SK-N-SH treated with all-trans-retinoic acid at 6 μM for 48 hours (cell line): ENCODE measurements around the gene TSGA10IP.

Source experiments
- ATAC-seq: fragments of 200-7000 bp; cut with Tn5 transposase; 3 replicates; pipeline ENCODE4 v1.9.1; 2020; ENCODE audit warnings: mild to moderate bottlenecking, moderate library complexity
- ARNTL ChIP-seq: fragments of 450-650 bp; formaldehyde crosslinking; IDR thresholded peaks from 2 replicates; pipeline ENCODE4 v1.5.0; 2020; ENCODE audit warnings: low read depth, mild to moderate bottlenecking, moderate library complexity, borderline replicate concordance
- BACH2 ChIP-seq: fragments of 250-450 bp; sonication (Bioruptor Pico); IDR thresholded peaks from 2 replicates; pipeline ENCODE4 v1.9.0; 2021; ENCODE audit warnings: mild to moderate bottlenecking, borderline replicate concordance
- CSDC2 ChIP-seq: fragments of 250-450 bp; sonication (Bioruptor Pico); IDR thresholded peaks from 2 replicates; pipeline ENCODE4 v1.5.0; 2020; ENCODE audit warnings: mild to moderate bottlenecking, moderate library complexity
- ESRRG ChIP-seq: fragments of 250-450 bp; sonication (Bioruptor Pico); IDR thresholded peaks from 2 replicates; pipeline ENCODE4 v1.6.1; 2021; ENCODE audit warnings: mild to moderate bottlenecking
- GLIS3 ChIP-seq: fragments of 250-450 bp; sonication (Bioruptor Pico); IDR thresholded peaks from 2 replicates; pipeline ENCODE4 v1.5.0; 2020; ENCODE audit warnings: mild to moderate bottlenecking, moderate library complexity
- ISL1 ChIP-seq: fragments of 250-450 bp; sonication (Bioruptor Pico); IDR thresholded peaks from 2 replicates; pipeline ENCODE4 v2.1.2; 2022; ENCODE audit warnings: mild to moderate bottlenecking, moderate library complexity
- OSR1 ChIP-seq: fragments of 250-450 bp; sonication (Bioruptor Pico); IDR thresholded peaks from 2 replicates; pipeline ENCODE4 v1.8.0; 2022; ENCODE audit warnings: moderate library complexity, mild to moderate bottlenecking, inconsistent platforms
- PPARA ChIP-seq: fragments of 250-450 bp; sonication (Bioruptor Pico); IDR thresholded peaks from 2 replicates; pipeline ENCODE4 v1.5.0; 2020; ENCODE audit warnings: mild to moderate bottlenecking, borderline replicate concordance
- RARB ChIP-seq: fragments of 250-450 bp; sonication (Bioruptor Pico); IDR thresholded peaks from 2 replicates; pipeline ENCODE4 v1.8.0; 2021; ENCODE audit warnings: mild to moderate bottlenecking, moderate library complexity
- SNAI2 ChIP-seq: fragments of 250-450 bp; sonication (Bioruptor Pico); IDR thresholded peaks from 2 replicates; pipeline ENCODE4 v1.5.0; 2020; ENCODE audit warnings: mild to moderate bottlenecking, moderate library complexity
- TCF4 ChIP-seq: fragments of 250-450 bp; sonication (Bioruptor Pico); IDR thresholded peaks from 2 replicates; pipeline ENCODE4 v1.8.0; 2021; ENCODE audit warnings: mild to moderate bottlenecking, moderate library complexity, borderline replicate concordance
- TOX ChIP-seq: fragments of 250-450 bp; sonication (Bioruptor Pico); IDR thresholded peaks from 2 replicates; pipeline ENCODE4 v1.8.0; 2021; ENCODE audit warnings: mild to moderate bottlenecking, moderate library complexity, borderline replicate concordance
- ZC3H10 ChIP-seq: fragments of 250-450 bp; sonication (Bioruptor Pico); IDR thresholded peaks from 2 replicates; pipeline ENCODE4 v1.5.1; 2021; ENCODE audit warnings: mild to moderate bottlenecking, moderate library complexity
- ZFP3 ChIP-seq: fragments of 250-450 bp; sonication (Bioruptor Pico); IDR thresholded peaks from 2 replicates; pipeline ENCODE4 v1.5.0; 2020; ENCODE audit warnings: mild to moderate bottlenecking, moderate library complexity
- ZFP30 ChIP-seq: fragments of 450-650 bp; formaldehyde crosslinking; IDR thresholded peaks from 2 replicates; pipeline ENCODE4 v1.5.0; 2022; ENCODE audit warnings: mild to moderate bottlenecking, moderate library complexity
- ZNF565 ChIP-seq: fragments of 450-650 bp; formaldehyde crosslinking; conservative IDR thresholded peaks from 2 replicates; pipeline ENCODE4 v1.5.0; 2020; ENCODE audit warnings: low read depth, mild to moderate bottlenecking, moderate library complexity
- ZNF70 ChIP-seq: fragments of 450-650 bp; formaldehyde crosslinking; IDR thresholded peaks from 2 replicates; pipeline ENCODE4 v1.5.0; 2020; ENCODE audit warnings: mild to moderate bottlenecking, moderate library complexity
- ZNF8 ChIP-seq: fragments of 450-650 bp; formaldehyde crosslinking; IDR thresholded peaks from 2 replicates; pipeline ENCODE4 v1.5.0; 2020; ENCODE audit warnings: mild to moderate bottlenecking, moderate library complexity
- TF ChIP-seq, protein P1 (sequence below): fragments of 250-450 bp; sonication (Bioruptor Pico); IDR thresholded peaks from 2 replicates; pipeline ENCODE4 v1.5.1; 2021; ENCODE audit warnings: mild to moderate bottlenecking, moderate library complexity
- TF ChIP-seq, protein P2 (sequence below): fragments of 250-450 bp; sonication (Bioruptor Pico); IDR thresholded peaks from 2 replicates; pipeline ENCODE4 v1.5.0; 2020; ENCODE audit warnings: mild to moderate bottlenecking, moderate library complexity
- TF ChIP-seq, protein P3 (sequence below): fragments of 250-450 bp; sonication (Bioruptor Pico); IDR thresholded peaks from 2 replicates; pipeline ENCODE4 v1.8.0; 2021; ENCODE audit warnings: low read depth, mild to moderate bottlenecking, moderate library complexity, borderline replicate concordance

The TSGA10IP gene

DNA sequence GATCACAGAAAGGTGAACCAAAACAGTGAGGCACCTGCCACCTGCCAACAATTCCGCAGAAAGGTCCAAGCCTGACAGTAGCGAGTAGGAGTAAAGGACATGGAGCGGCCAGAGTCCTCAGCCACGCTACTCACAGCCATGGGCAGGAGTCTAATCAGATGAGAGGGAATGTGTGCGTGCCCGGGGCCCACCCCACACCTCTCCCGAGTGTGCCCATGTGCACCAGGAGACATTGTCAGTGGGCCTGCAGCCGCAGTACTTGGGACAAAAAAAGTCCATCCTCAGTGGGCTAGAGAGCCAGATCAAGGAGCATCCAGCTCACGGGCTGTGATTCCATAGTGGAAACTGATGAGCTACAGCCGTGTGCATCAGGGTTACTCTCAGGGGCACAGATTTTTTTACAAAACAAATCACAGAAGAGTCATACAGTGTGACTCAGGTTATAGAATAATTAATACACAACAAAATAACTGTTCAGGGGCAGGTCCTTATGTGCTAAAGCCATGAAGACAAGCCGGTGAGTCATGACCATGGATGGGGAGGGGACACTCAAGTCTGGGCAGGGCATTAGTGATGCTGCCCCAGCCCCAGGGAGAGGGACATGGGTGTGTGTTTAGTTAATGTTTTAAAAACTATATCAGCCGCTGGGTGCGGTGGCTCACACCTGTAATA lies 28.3 kb downstream of the TSGA10IP start:
- TF ChIP-seq RARB (CRISPR knock-in tag): no peak
- no peak for TF ChIP-seq ZC3H10 (CRISPR knock-in tag)
- TF ChIP-seq, protein P1, sequence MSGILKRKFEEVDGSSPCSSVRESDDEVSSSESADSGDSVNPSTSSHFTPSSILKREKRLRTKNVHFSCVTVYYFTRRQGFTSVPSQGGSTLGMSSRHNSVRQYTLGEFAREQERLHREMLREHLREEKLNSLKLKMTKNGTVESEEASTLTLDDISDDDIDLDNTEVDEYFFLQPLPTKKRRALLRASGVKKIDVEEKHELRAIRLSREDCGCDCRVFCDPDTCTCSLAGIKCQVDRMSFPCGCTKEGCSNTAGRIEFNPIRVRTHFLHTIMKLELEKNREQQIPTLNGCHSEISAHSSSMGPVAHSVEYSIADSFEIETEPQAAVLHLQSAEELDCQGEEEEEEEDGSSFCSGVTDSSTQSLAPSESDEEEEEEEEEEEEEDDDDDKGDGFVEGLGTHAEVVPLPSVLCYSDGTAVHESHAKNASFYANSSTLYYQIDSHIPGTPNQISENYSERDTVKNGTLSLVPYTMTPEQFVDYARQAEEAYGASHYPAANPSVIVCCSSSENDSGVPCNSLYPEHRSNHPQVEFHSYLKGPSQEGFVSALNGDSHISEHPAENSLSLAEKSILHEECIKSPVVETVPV (CRISPR knock-in tag): no peak
- TF ChIP-seq BACH2 (CRISPR knock-in tag): no peak
- no peak for TF ChIP-seq TCF4 (CRISPR knock-in tag)
- no peak for TF ChIP-seq ZNF565 (CRISPR knock-in tag)
- TF ChIP-seq ESRRG (CRISPR knock-in tag): no peak
- TF ChIP-seq, all 23 proteins: peak for 0

DNA sequence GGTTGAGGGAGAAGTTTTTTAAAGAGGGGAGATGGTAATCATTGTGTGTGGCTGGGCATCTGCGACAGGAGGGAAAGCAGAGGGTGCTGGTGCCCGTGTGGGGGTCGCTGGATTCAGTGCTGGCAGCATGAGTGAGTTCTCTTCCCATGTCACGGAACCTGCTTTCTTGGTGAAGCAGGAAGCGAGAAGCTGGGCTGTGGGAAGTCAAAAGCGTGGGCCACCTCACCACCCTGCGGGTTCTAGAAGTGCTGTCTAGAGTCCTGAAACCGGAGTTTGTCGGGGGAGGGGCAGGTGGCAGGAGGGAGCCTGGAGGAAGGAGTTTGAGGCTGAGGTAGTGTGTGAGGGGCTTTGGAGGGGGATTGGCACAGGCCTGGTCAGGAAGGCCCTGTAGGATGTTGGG lies 30.5 kb downstream of the TSGA10IP start:
- TF ChIP-seq OSR1 (CRISPR knock-in tag): no peak
- TF ChIP-seq GLIS3 (CRISPR knock-in tag): no peak
- TF ChIP-seq ISL1 (CRISPR knock-in tag): no peak
- TF ChIP-seq, protein P1 (CRISPR knock-in tag): no peak
- TF ChIP-seq, protein P2, sequence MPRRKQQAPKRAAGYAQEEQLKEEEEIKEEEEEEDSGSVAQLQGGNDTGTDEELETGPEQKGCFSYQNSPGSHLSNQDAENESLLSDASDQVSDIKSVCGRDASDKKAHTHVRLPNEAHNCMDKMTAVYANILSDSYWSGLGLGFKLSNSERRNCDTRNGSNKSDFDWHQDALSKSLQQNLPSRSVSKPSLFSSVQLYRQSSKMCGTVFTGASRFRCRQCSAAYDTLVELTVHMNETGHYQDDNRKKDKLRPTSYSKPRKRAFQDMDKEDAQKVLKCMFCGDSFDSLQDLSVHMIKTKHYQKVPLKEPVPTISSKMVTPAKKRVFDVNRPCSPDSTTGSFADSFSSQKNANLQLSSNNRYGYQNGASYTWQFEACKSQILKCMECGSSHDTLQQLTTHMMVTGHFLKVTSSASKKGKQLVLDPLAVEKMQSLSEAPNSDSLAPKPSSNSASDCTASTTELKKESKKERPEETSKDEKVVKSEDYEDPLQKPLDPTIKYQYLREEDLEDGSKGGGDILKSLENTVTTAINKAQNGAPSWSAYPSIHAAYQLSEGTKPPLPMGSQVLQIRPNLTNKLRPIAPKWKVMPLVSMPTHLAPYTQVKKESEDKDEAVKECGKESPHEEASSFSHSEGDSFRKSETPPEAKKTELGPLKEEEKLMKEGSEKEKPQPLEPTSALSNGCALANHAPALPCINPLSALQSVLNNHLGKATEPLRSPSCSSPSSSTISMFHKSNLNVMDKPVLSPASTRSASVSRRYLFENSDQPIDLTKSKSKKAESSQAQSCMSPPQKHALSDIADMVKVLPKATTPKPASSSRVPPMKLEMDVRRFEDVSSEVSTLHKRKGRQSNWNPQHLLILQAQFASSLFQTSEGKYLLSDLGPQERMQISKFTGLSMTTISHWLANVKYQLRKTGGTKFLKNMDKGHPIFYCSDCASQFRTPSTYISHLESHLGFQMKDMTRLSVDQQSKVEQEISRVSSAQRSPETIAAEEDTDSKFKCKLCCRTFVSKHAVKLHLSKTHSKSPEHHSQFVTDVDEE (CRISPR knock-in tag): no peak
- TF ChIP-seq ZNF70: no peak
- TF ChIP-seq TOX (CRISPR knock-in tag): no peak
- no peak for TF ChIP-seq ZNF8
- TF ChIP-seq, protein P3, sequence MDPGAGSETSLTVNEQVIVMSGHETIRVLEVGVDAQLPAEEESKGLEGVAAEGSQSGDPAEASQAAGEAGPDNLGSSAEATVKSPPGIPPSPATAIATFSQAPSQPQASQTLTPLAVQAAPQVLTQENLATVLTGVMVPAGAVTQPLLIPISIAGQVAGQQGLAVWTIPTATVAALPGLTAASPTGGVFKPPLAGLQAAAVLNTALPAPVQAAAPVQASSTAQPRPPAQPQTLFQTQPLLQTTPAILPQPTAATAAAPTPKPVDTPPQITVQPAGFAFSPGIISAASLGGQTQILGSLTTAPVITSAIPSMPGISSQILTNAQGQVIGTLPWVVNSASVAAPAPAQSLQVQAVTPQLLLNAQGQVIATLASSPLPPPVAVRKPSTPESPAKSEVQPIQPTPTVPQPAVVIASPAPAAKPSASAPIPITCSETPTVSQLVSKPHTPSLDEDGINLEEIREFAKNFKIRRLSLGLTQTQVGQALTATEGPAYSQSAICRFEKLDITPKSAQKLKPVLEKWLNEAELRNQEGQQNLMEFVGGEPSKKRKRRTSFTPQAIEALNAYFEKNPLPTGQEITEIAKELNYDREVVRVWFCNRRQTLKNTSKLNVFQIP (CRISPR knock-in tag): no peak
- no peak for TF ChIP-seq ZFP30 (CRISPR knock-in tag)
- TF ChIP-seq SNAI2 (CRISPR knock-in tag): no peak
- no peak for TF ChIP-seq TCF4 (CRISPR knock-in tag)
- no peak for TF ChIP-seq ARNTL
- no peak for ATAC-seq

More for the DNA sequence above, 28.3 kb downstream of the TSGA10IP start:
- ATAC-seq: no peak; the same call in 1 of the 3 replicates

DNA sequence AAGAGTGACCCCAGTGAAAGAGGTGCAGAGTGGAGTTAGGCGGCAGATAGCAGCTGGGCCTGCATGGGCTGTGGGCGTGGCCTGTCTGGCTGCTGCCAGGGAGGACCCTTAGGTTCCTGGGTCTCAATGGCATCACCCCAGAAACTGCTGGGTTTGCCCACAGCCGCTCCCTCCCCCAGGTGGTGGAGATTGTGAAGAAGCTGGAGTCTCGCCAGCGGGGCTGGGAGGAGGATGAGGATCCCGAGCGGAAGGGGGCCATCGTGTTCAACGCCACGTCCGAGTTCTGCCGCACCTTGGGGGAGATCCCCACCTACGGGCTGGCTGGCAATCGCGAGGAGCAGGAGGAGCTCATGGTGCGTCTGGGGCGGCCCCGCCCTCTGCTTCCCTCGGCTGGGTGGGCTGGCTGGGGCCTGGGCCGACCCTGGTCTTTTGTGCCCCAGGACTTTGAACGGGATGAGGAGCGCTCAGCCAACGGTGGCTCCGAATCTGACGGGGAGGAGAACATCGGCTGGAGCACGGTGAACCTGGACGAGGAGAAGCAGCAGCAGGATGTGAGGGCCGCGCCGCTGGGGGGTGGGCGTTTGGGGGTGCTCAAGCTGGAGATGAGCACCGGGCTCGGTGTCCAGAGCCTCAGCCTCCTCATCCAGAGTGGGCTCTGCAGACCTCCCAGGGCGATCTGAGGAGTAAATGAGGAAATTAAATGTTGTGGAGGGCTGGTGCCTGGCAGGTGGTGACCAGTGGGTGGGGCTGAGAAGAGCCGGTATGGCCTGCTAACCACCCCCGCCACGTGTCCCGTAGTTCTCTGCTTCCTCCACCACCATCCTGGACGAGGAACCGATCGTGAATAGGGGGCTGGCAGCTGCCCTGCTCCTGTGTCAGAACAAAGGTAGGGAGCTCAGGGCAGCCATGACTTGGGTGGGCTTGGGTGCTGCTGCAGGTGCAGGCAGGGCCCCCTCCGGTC lies 31.2 kb downstream of the TSGA10IP start:
- ATAC-seq: no peak
- TF ChIP-seq BACH2 (CRISPR knock-in tag): no peak
- no peak for TF ChIP-seq ESRRG (CRISPR knock-in tag)
- no peak for TF ChIP-seq RARB (CRISPR knock-in tag)
- no peak for TF ChIP-seq SNAI2 (CRISPR knock-in tag)
- TF ChIP-seq TOX (CRISPR knock-in tag): no peak
- TF ChIP-seq ISL1 (CRISPR knock-in tag): no peak
- no peak for TF ChIP-seq ZFP30 (CRISPR knock-in tag)
- TF ChIP-seq ARNTL: no peak
- TF ChIP-seq ZFP3 (CRISPR knock-in tag): no peak
- TF ChIP-seq, protein P2 (CRISPR knock-in tag): no peak
- TF ChIP-seq OSR1 (CRISPR knock-in tag): no peak
- TF ChIP-seq GLIS3 (CRISPR knock-in tag): no peak
- TF ChIP-seq PPARA (CRISPR knock-in tag): no peak
- TF ChIP-seq, protein P3 (CRISPR knock-in tag): no peak
- no peak for TF ChIP-seq CSDC2 (CRISPR knock-in tag)
- TF ChIP-seq TCF4 (CRISPR knock-in tag): no peak
- TF ChIP-seq, all 23 proteins: peak for 0
